HG03439 (cell line): ENCODE data around the gene ZNF317.
"Not testable (repeated sequence)": the region's sequence is repeated elsewhere in the genome, so short reads cannot be mapped to it uniquely, and the experiment has no call there.

Source experiments
- ATAC-seq: cut with Tn5 transposase; IDR thresholded peaks from one replicate; pipeline ENCODE4 v1.9.1; 2021; ENCODE audit warnings: mild to moderate bottlenecking, moderate library complexity; ENCODE audit not compliant: unreplicated experiment

Gene ZNF317

DNA sequence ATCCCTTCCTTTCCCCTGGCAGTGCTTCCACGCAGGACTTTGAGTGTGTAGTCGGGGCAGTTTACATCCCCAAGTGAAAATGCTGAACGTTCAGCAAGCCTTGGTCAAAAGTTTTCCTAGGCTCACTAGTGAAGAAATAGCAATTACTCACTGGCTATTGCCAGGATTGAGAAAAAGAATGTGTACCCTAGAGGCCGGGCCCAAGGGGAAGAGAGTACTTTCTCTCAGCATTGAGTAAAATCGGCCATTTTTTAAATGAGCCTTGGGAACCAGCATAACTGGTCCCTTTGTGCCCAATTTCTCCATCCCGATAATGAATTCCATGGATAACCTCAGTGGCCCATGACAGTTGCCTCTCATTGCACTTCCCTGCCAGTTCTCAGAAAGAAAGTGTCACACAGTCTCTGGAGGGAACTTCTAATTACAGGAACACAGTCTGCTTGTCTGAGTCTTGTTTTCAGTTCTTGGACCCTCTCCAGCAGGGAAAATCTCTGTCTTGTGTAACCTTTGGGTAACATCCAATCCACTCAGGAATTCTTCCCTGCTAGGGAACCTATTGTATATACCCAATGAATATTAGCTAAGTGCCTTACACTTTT, 31.3 kb downstream of the ZNF317 start:
- ATAC-seq: no peak

DNA sequence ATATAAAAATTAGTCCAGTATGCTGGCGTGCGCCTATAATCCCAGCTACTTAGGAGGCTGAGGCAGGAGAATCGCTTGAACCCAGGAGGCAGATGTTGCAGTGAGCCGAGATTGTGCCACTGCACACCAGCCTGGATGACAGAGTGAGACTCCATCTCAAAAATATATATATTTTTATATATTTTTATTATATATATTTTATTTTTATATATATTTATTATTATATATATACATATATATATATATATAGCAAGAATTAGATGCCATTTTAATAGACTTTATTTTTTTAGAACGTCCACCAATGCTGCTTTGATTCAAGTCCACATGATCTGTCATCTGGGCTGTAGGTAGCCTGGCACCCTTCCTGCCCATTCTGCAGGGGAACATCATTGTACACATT, 35.1 kb downstream of the ZNF317 start:
- no peak for ATAC-seq

DNA sequence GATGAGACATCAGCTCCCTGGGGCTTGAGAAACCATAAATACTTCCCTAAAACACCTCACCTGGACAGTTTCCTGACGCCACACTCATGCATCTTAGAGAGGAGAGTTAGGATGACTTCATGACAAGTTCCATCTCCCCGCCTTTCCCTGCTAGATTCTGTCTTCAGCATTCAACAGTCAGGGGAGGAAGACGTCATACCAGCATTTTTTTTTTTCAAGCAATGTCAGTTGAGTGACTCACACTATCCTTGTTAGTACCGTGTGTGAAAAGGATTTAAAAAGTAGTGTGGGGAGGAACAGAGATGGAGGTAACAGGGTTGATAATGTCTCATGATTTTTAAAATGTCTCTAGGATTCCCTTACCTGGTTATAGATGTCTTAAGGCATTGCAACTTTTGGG, 38.7 kb downstream of the ZNF317 start, which contains the start of gene OR7D2:
Gene OR7D2 (plus strand): TSS at position 79 of the 400 bp plus-strand sequence. CDS start 6,803 bp downstream, outside the sequence.
- no peak for ATAC-seq

DNA sequence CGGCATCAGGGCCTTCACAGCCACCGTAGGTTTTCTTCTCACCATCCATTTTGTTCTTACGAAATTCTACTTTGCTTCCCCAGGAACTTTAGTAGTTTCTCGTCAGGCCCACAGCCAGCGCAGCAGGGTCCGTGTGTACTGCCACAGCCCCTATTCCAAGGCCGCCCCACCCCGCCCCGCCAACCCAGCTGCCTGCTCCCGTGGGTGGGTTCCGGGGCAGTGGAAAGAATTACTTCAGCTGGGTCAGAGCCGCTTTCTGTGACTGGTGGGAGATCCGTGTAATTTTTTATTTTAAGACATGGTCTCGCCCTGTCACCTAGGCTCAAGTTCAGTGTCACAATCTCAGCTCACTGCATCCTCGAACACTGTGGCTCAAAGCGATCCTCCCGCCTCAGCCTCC, 42.8 kb downstream of the ZNF317 start:
- ATAC-seq: no peak

DNA sequence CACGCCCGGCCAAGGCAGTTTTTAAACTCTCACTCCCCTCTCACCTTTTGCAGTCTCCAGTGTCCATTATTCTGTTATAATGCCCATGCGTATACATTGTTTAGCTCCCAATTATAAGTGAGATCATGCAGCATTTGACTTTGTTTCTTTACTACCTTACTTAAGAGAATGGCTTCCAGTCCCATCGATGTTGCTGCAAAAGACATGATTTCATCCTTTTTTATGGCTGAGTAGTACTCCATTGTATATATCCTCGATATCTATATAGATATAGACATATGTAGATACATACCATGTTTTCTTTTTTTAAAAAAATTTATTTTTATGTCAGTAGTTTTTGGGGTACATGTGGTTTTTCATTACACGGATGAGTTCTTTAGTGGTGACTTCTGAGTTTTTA, 47.0 kb downstream of the ZNF317 start:
- ATAC-seq: no peak

DNA sequence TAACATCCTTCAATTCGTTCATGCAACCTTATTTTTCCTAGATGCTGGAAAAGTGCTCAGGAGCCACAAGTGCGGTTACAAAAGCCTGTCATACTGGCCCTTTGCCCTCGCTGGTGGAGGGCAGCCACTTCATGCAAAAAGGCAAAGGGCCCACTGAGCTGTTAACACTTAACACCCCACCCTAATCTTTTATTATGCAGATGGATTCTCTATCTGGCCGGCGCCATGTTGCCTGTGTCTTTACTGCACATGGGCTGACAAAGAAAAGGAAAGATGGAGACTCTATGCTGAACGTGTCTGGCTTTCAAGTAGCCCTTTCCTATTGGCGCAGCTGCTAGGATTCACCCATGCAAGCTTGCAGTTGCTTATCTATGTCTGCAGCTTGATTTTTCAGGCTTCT, 49.3 kb downstream of the ZNF317 start:
- no peak for ATAC-seq

DNA sequence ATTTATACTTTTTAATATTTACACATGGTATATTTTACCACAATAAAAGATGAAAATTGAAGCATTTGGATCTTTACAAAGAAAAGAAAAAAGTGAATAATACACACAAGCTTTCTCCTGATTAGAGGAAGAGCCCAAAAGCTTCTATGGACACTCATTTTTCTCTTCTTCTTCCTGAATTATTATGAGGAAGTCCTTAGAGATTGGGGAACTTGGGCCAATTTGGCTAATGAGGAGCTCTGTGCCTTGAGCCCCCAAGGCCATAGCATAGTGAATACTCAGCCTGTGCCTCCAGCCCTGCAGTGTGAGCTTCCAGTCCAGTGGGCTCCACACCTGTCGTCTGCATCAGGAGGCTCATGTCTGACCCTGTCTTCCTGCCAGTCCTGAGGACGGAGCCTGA, 57.8 kb downstream of the ZNF317 start:
- not testable (repeated sequence) for ATAC-seq

DNA sequence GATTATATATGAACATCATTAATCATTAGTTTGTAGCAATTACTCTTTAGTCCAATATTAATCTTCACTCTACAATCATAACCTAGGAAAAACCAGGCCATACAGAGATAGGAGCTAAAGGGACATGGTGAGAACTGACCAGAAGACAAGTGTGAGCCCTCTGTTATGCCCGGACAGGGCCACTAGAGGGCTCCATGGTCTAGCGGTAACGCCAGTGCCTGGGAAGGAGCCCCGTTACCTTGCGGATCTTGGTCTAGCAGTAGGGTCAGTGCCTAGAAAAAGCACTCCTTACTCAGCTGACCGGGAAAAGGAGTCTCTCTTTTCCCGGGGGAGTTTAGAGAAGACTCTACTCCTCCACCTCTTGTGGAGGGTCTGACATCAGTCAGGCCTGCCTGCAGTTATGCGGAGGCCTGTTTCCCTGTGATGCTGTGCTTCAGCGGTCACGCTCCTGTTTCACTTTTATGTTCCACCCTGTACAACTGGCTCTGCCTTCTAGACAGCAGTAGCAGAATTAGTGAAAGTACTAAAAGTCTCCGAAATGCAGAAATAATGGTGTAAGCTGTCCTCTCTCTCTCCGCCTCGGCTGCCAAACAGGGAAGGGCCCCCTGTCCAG, 65.4 kb downstream of the ZNF317 start:
- ATAC-seq: no peak
